CD4-positive, alpha-beta memory T cell (primary cell): ENCODE data around the gene TMEM40. TPM values are rescaled to one million over a fixed set of nuclear protein-coding genes. Genes with fewer than 3 reads are reported as not detected.
A peak's percentile ranks its signal among the peaks of the same experiment; 100 is the strongest.

Experiments used
- CTCF ChIA-PET: fragments of 350-600 bp; sonication (Branson Sonifier 250); formaldehyde crosslinking; loops from one replicate; lab custom pipeline; 2021; ENCODE audit warnings: inconsistent platforms; ENCODE audit not compliant: partially characterized antibody; lab: Charles Lee
- POLR2A ChIA-PET: fragments of 350-600 bp; sonication (Branson Sonifier 250); formaldehyde crosslinking; loops from one replicate; lab custom pipeline; 2021; ENCODE audit not compliant: partially characterized antibody; lab: Charles Lee
- DNase-seq, 5 donors: peaks; one replicate each; pipeline versions ENCODE4 v3.0.0 to v3.0.0-alpha.2; 2020 to 2022; ENCODE audit warnings: mixed read lengths in 1 of 5
- H3K27ac ChIP-seq: one replicate; pipeline ENCODE4 v1.7.0; 2013; ENCODE audit warnings: low read depth, low read length
- H3K27me3 ChIP-seq: 2 replicates; pipeline ENCODE4 v1.7.0; 2013; ENCODE audit warnings: mild to moderate bottlenecking, low read length, moderate library complexity; ENCODE audit not compliant: insufficient read depth
- H3K36me3 ChIP-seq: 2 replicates; pipeline ENCODE4 v1.7.0; 2013; ENCODE audit warnings: mild to moderate bottlenecking, low read length, moderate library complexity; ENCODE audit not compliant: insufficient read depth
- H3K4me1 ChIP-seq: 2 replicates; pipeline ENCODE4 v1.7.0; 2013; ENCODE audit warnings: mild to moderate bottlenecking, low read length, moderate library complexity; ENCODE audit not compliant: insufficient read depth
- H3K4me3 ChIP-seq, 2 donors: one replicate each; pipeline ENCODE4 v1.7.0; 2013; ENCODE audit warnings: low read length in 2 of 2, mild to moderate bottlenecking in 1 of 2
- H3K9me3 ChIP-seq, 2 donors: one replicate each; pipeline ENCODE4 v1.7.0; 2013; ENCODE audit warnings: low read length in 2 of 2, control low read depth in 1 of 2; ENCODE audit not compliant: control insufficient read depth in 1 of 2
- H3K27ac Mint-ChIP-seq, 7 donors: one replicate each; pipeline ENCODE4 v1.8.0; 2020 to 2021; ENCODE audit warnings: mixed read lengths in 7 of 7, mild to moderate bottlenecking in 6 of 7, inconsistent platforms in 3 of 7, moderate library complexity in 3 of 7
- H3K27me3 Mint-ChIP-seq, 2 donors: one replicate each; pipeline ENCODE4 v1.8.0; 2020 to 2021; ENCODE audit warnings: mixed read lengths in 2 of 2
- H3K36me3 Mint-ChIP-seq, 2 donors: one replicate each; pipeline ENCODE4 v1.8.0; 2020 to 2021; ENCODE audit warnings: mixed read lengths in 2 of 2, inconsistent platforms in 1 of 2, mild to moderate bottlenecking in 1 of 2
- H3K4me1 Mint-ChIP-seq, 4 donors: one replicate each; pipeline ENCODE4 v1.8.0; 2020 to 2021; ENCODE audit warnings: mixed read lengths in 4 of 4, mild to moderate bottlenecking in 1 of 4
- H3K4me3 Mint-ChIP-seq, 8 donors: one replicate each; pipeline ENCODE4 v1.8.0; 2020 to 2021; ENCODE audit warnings: mixed read lengths in 8 of 8, mild to moderate bottlenecking in 7 of 8, moderate library complexity in 6 of 8, inconsistent platforms in 3 of 8
- H3K9me3 Mint-ChIP-seq, 8 donors: one replicate each; pipeline ENCODE4 v1.8.0; 2020 to 2021; ENCODE audit warnings: mixed read lengths in 8 of 8, mild to moderate bottlenecking in 5 of 8, inconsistent platforms in 3 of 8, moderate library complexity in 1 of 8
- intact Hi-C: fragments of 100-400 bp; cut with micrococcal nuclease; formaldehyde crosslinking; loops from one replicate; pipeline ENCODE4 v1.15.1; 2023
- polyA plus RNA-seq, 2 donors: library from polyadenylated mRNA; unstranded; fragments of 300-500 nt; fragmentation: Illumina TruSeq; gene quantifications; one replicate each; pipeline ENCODE4 v1.2.3, GENCODE V29; 2021
- total RNA-seq, 2 experiments: library from RNA; stranded (reverse); gene quantifications; one replicate each; pipeline ENCODE4 v1.2.3, GENCODE V29; 2021

Gene TMEM40
- total and polyA plus RNA-seq, 4 experiments from 2014 or later, result not detected

DNA sequence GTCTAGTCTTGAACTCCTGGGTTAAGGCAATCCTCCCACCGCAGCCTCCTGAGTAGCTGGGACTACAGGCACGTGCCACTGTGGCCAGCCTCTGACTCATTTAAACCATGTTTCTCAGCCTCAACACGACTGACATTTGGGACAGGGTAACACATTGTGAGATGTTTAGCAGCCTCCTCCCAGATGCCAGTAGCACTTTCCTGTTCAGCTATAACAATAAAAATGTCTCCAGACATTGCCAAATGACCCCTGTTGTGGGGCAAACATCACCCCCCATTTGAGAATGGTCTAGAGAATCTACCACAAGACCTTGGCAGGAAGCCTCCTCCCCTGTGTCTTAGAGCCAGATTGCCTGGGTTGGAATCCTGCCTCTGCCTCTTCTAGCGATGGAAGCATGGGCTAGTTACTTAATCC, 8.4 kb downstream of the TMEM40 start:
- Mint-ChIP-seq H3K4me1 (peaks cover 2% of the 10 kb centered on the region in 4 donors), H3K36me3 (no peaks in the 10 kb centered on the region), H3K27me3 (peaks cover 0 to 5% of the 10 kb centered on the region in 2 donors), H3K27ac (peak overlapping the region in 1 of 7 donors; percentile 35), H3K9me3 (peaks cover 0 to 2% (median 0%) of the 10 kb centered on the region in 8 donors), H3K4me3 (no peak overlapping the region)
- CTCF ChIA-PET, result interaction anchor here (0.8 kb wide), 1 partner anchor 37 kb away, joined by 3 read pairs; no protein-coding TSS in a partner anchor
- Histone ChIP-seq H3K27ac (no peak overlapping the region), H3K36me3 (no peaks in the 10 kb centered on the region), H3K9me3 (no peaks in the 10 kb centered on the region), H3K4me1 (peaks cover 2% of the 10 kb centered on the region), H3K4me3 (no peak overlapping the region), H3K27me3 (no peaks in the 10 kb centered on the region)
- POLR2A ChIA-PET, result no interaction called here
- intact Hi-C loops, result loop anchor here (2.0 kb wide), 1 partner anchor 30 kb away; no protein-coding TSS in a partner anchor
- peak in 1 of 5 donors; percentile 46 for DNase-seq

DNA sequence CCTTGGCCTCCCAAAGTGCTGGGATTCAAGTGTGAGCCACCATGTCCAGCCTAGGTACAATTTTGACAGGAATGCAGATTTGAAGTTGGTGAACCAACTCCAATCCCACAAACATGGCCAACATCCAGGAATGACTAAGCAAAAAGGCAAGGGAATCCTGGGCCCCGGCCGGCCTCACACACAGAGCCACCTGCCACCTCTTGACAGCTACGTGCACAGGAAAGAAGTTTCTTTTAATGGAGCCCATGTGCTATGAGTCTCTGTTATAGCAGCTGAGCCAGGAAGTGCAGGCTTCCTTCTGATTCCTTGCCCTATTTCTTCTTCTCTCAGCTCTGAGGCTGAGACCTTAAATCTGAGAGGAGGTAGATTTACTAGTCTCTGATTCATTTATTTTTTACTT, 8.8 kb downstream of the TMEM40 start:
- CTCF ChIA-PET, result interaction anchor here (0.8 kb wide), 1 partner anchor 37 kb away, joined by 3 read pairs; no protein-coding TSS in a partner anchor

DNA sequence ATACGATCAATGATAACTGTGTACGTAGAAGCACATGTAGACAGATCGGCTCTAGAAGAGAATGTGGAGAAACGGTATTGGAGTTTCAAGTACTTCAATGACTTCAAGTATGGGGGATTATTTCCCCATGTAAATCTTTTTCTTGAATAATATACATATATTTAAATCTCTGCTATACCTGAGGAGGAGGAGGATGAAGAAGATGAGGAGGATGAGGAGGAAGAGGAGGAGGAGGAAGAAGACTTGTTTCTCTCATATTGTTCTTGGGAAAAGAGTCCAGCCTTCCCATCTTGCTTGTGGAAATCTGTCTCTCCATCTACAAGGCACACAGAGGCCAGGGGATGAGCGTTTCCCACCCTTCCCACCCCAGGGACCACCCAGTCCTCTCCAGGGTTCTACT, 10.6 kb downstream of the TMEM40 start:
- Mint-ChIP-seq H3K36me3 (no peaks in the 10 kb centered on the region), H3K27ac (no peak overlapping the region), H3K4me1 (no peaks in the 10 kb centered on the region), H3K9me3 (peaks cover 0 to 2% (median 0%) of the 10 kb centered on the region in 8 donors), H3K27me3 (peaks cover 3 to 10% of the 10 kb centered on the region in 2 donors), H3K4me3 (no peak overlapping the region)
- POLR2A ChIA-PET, result no interaction called here
- Histone ChIP-seq H3K9me3 (no peaks in the 10 kb centered on the region), H3K27me3 (no peaks in the 10 kb centered on the region), H3K4me3 (no peak overlapping the region), H3K27ac (no peak overlapping the region), H3K36me3 (no peaks in the 10 kb centered on the region), H3K4me1 (no peaks in the 10 kb centered on the region)
- CTCF ChIA-PET, result no interaction called here
- no peak for DNase-seq
- intact Hi-C loops, result no loop called here

More for the DNA sequence above, 8.8 kb downstream of the TMEM40 start:
- intact Hi-C loops, result loop anchor here (2.0 kb wide), 1 partner anchor 29 kb away; no protein-coding TSS in a partner anchor
- POLR2A ChIA-PET, result no interaction called here
- H3K36me3 ChIP-seq, result no peaks in the 10 kb centered on the region
- H3K27ac ChIP-seq, result no peak overlapping the region
- H3K27me3 Mint-ChIP-seq, result peaks cover 0 to 5% of the 10 kb centered on the region in 2 donors
- no peaks in the 10 kb centered on the region for H3K36me3 Mint-ChIP-seq
- H3K4me3 ChIP-seq, result no peak overlapping the region
- no peak overlapping the region for H3K4me3 Mint-ChIP-seq
- H3K4me1 Mint-ChIP-seq, result no peaks in the 10 kb centered on the region
- no peak for DNase-seq
- H3K9me3 Mint-ChIP-seq, result peaks cover 0 to 2% (median 0%) of the 10 kb centered on the region in 8 donors
- H3K9me3 ChIP-seq, result no peaks in the 10 kb centered on the region
- no peak overlapping the region for H3K27ac Mint-ChIP-seq
- H3K27me3 ChIP-seq, result no peaks in the 10 kb centered on the region
- H3K4me1 ChIP-seq, result no peaks in the 10 kb centered on the region

DNA sequence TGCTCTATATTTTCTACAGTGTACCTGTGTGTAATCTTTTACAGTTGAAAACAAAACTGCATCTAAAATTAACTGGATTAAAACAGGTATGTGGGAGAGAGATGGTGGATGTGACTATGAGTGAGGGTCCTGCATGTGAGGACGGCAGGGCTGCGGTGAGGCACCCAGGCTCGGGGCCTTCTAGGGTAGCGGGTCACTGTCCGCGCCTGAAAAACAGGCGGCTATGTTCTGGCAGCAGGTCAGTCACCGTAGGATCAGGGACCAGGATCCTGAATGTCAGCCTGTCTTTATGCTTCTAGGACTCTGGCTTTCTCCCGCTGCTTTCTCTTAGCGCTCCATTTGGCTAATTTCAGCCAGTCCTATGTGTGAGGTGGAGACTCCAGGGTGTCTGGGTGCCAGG, 12.6 kb downstream of the TMEM40 start:
- no peak overlapping the region for H3K27ac ChIP-seq
- intact Hi-C loops, result no loop called here
- peaks cover 3 to 13% of the 10 kb centered on the region in 2 donors for H3K27me3 Mint-ChIP-seq
- H3K9me3 Mint-ChIP-seq, result peaks cover 0 to 2% (median 0%) of the 10 kb centered on the region in 8 donors
- H3K36me3 ChIP-seq, result no peaks in the 10 kb centered on the region
- H3K27ac Mint-ChIP-seq, result no peak overlapping the region
- no peak overlapping the region for H3K4me3 ChIP-seq
- H3K36me3 Mint-ChIP-seq, result no peaks in the 10 kb centered on the region
- no peaks in the 10 kb centered on the region for H3K4me1 Mint-ChIP-seq
- H3K4me3 Mint-ChIP-seq, result no peak overlapping the region
- ChIA-PET POLR2A (no interaction called here), CTCF (no interaction called here)
- DNase-seq, result no peak
- H3K27me3 ChIP-seq, result no peaks in the 10 kb centered on the region
- no peaks in the 10 kb centered on the region for H3K4me1 ChIP-seq
- H3K9me3 ChIP-seq, result no peaks in the 10 kb centered on the region

DNA sequence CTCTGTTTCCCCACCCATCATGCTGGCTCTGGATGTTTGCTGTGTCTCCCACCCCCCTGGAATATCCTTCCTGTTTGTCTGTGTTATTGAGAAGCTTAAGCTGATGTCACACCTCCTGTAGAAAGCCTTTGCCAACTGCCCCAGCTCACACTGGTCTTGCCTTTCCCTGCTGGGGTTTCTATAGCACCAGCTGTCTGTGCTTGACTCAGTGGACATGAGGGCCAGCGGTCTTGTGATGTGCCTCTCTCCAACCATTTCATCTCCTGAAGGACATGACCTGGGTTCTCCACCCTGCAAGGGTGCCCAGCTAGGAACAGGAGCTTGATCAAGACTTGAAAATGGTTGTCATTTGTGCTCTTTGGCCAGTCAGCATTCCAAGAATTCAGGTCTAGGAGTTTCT, 14.7 kb downstream of the TMEM40 start:
- no peaks in the 10 kb centered on the region for H3K9me3 ChIP-seq
- Mint-ChIP-seq H3K4me3 (no peak overlapping the region), H3K27ac (no peak overlapping the region), H3K4me1 (no peaks in the 10 kb centered on the region), H3K27me3 (peaks cover 3 to 14% of the 10 kb centered on the region in 2 donors), H3K36me3 (no peaks in the 10 kb centered on the region), H3K9me3 (peaks cover 0 to 1% (median 0%) of the 10 kb centered on the region in 8 donors)
- no peaks in the 10 kb centered on the region for H3K4me1 ChIP-seq
- no peak for DNase-seq
- no peak overlapping the region for H3K4me3 ChIP-seq
- no peaks in the 10 kb centered on the region for H3K36me3 ChIP-seq
- no peak overlapping the region for H3K27ac ChIP-seq
- POLR2A ChIA-PET, result no interaction called here
- intact Hi-C loops, result no loop called here
- H3K27me3 ChIP-seq, result peaks cover 5% of the 10 kb centered on the region
- CTCF ChIA-PET, result interaction anchor here (0.6 to 1.3 kb wide), 3 partner anchors 24 to 200 kb away, joined by 3 to 5 read pairs (median 3); no protein-coding TSS in a partner anchor

DNA sequence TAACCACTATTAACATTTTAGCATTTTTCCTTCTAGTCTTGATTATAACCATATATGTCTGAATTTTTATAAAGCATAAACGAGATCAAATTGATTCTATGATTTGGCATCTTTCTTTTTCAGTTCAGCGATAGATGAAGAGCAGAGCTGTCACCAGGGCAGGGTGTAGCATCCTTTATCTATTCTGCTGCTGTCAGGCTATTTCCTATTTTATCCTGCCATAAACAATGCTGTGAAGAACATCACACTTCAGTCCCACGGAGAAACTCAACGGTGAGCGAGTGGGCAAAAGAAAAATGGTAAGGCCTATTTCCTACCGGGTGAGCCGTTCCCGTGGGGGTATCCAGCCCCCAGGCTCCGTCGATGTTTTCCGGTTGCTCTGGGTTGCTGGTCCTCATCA, 15.5 kb downstream of the TMEM40 start:
- peaks cover 3 to 14% of the 10 kb centered on the region in 2 donors for H3K27me3 Mint-ChIP-seq
- no peaks in the 10 kb centered on the region for H3K36me3 ChIP-seq
- H3K36me3 Mint-ChIP-seq, result no peaks in the 10 kb centered on the region
- no peaks in the 10 kb centered on the region for H3K9me3 ChIP-seq
- H3K27ac Mint-ChIP-seq, result no peak overlapping the region
- intact Hi-C loops, result no loop called here
- ChIA-PET POLR2A (no interaction called here), CTCF (no interaction called here)
- no peaks in the 10 kb centered on the region for H3K9me3 Mint-ChIP-seq
- no peak overlapping the region for H3K4me3 Mint-ChIP-seq
- H3K27ac ChIP-seq, result no peak overlapping the region
- DNase-seq, result no peak
- no peaks in the 10 kb centered on the region for H3K4me1 Mint-ChIP-seq
- H3K4me1 ChIP-seq, result no peaks in the 10 kb centered on the region
- no peak overlapping the region for H3K4me3 ChIP-seq
- peaks cover 5% of the 10 kb centered on the region for H3K27me3 ChIP-seq

DNA sequence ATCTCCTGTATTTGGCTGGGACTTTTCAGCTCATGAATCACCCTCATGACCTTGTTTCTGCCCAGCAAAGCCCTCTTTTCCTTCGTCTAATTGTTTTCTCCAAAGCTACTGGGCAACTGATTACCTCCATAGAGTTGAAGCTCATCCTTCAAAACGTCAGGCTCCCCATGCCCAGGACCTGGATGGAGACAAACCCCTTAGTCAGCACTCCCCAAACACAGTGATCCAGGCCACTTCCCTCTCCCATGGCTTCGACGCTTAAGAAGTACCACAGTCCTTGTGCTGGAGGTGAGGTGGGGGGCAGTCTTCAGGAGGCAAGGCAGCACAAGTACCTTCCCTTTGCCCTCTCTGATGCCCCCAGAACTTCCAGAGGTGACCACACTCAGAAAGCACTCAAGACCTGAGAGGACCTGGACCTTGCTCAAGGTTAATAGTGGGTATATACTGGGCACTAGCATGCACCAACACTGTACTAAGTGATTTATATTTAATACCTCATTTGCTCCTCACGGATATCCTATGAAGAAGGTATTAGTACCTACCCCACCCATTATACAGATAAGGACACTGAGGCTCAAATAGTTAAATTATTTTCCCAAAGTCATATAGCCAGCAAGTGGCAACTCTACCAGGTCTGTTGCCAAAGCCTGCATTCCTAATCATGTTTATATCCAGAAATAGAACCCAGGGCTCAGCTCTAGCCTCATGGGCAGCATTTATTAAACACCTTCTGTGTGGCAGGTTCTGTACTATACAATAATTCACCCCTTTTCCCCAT, 16.5 kb downstream of the TMEM40 start:
- Mint-ChIP-seq H3K27ac (no peak overlapping the region), H3K36me3 (no peaks in the 10 kb centered on the region), H3K9me3 (no peaks in the 10 kb centered on the region), H3K4me1 (no peaks in the 10 kb centered on the region), H3K27me3 (peaks cover 3 to 14% of the 10 kb centered on the region in 2 donors), H3K4me3 (no peak overlapping the region)
- Histone ChIP-seq H3K9me3 (no peaks in the 10 kb centered on the region), H3K4me1 (no peaks in the 10 kb centered on the region), H3K27ac (no peak overlapping the region), H3K27me3 (peaks cover 5% of the 10 kb centered on the region), H3K36me3 (no peaks in the 10 kb centered on the region), H3K4me3 (no peak overlapping the region)
- CTCF ChIA-PET, result no interaction called here
- POLR2A ChIA-PET, result no interaction called here
- intact Hi-C loops, result no loop called here
- no peak for DNase-seq
